Lower leg skin (tissue), 3 donors: ENCODE data around the gene ID4.

Experiments
- POLR2A ChIP-seq, 2 donors: fragments of 450-650 bp; IDR thresholded peaks; one replicate each; pipeline ENCODE4 v1.6.1; 2016 to 2017; ENCODE audit warnings: antibody characterized with exemption in 2 of 2, mild to moderate bottlenecking in 1 of 2, moderate library complexity in 1 of 2
- TF ChIP-seq, protein P1 (sequence below), 3 donors: fragments of 450-650 bp; IDR thresholded peaks; one replicate each; pipeline ENCODE4 v1.5.1; 2016; ENCODE audit warnings: antibody characterized with exemption in 3 of 3, mild to moderate bottlenecking in 3 of 3, moderate library complexity in 2 of 3

DNA sequence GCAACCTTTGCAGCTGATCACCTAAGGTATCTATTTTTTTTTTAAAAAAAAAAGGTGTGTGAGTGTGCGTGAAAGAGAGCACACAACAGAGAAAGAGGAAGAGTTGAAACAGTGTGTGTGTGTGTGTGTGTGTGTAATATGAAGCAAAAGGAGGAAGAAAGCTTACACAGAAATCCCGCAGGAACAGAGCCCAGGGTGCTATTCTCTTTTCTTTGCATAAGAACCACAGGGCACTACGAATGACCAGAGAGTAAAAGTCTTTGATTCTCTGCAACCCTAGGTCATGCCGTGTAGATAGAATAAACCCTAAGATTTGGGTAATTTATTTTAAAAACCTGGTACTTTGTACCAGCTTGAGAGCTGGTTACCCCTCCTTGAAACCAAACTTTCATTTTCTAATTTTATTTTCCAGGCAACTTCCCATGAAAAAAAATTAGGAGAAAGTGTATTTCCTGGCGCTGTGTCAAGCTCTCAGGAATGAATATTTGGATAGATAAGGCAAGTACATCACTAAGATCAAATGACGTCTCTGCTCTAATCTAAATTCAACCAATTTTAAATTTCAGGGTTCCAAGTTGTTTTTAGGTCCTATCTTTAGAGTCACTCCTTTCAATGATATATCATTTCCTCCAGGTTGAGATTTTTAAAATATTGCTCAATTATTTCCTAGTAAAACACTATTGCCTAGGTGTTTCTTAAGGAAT, 47.9 kb upstream of the ID4 start:
- TF ChIP-seq, protein P1, sequence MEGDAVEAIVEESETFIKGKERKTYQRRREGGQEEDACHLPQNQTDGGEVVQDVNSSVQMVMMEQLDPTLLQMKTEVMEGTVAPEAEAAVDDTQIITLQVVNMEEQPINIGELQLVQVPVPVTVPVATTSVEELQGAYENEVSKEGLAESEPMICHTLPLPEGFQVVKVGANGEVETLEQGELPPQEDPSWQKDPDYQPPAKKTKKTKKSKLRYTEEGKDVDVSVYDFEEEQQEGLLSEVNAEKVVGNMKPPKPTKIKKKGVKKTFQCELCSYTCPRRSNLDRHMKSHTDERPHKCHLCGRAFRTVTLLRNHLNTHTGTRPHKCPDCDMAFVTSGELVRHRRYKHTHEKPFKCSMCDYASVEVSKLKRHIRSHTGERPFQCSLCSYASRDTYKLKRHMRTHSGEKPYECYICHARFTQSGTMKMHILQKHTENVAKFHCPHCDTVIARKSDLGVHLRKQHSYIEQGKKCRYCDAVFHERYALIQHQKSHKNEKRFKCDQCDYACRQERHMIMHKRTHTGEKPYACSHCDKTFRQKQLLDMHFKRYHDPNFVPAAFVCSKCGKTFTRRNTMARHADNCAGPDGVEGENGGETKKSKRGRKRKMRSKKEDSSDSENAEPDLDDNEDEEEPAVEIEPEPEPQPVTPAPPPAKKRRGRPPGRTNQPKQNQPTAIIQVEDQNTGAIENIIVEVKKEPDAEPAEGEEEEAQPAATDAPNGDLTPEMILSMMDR (IDR thresholded peaks at IDR 0.05), result no peak
- no peak for TF ChIP-seq POLR2A (IDR thresholded peaks at IDR 0.05)
